Stimulated activated naive CD8-positive, alpha-beta T cell treated with anti-CD3 and anti-CD28 coated beads, Interleukin-15, amount 100 ng/mL, for 72 hours (primary cell): ENCODE results near the gene HEXD.
A peak's percentile ranks its signal among the peaks of the same experiment; 100 is the strongest.

Source experiments
- ATAC-seq: fragments of 150-1000 bp; cut with Tn5 transposase; 2 replicates; pipeline ENCODE4 v1.10.0; 2021; ENCODE audit warnings: mild to moderate bottlenecking, moderate library complexity
- DNase-seq, 2 donors: peaks; one replicate each; pipeline ENCODE4 v3.0.0; 2021 to 2022
- H3K27ac Mint-ChIP-seq, 2 donors: one replicate each; pipeline ENCODE4 v1.8.0; 2022; ENCODE audit warnings: mild to moderate bottlenecking in 2 of 2, mixed read lengths in 2 of 2, moderate library complexity in 2 of 2
- H3K27me3 Mint-ChIP-seq: one replicate; pipeline ENCODE4 v1.8.0; 2022; ENCODE audit warnings: mixed read lengths
- H3K4me1 Mint-ChIP-seq: one replicate; pipeline ENCODE4 v1.8.0; 2022; ENCODE audit warnings: mild to moderate bottlenecking, mixed read lengths
- H3K4me3 Mint-ChIP-seq, 2 donors: one replicate each; pipeline ENCODE4 v1.8.0; 2022; ENCODE audit warnings: mild to moderate bottlenecking in 2 of 2, mixed read lengths in 2 of 2, moderate library complexity in 1 of 2
- H3K9me3 Mint-ChIP-seq, 2 donors: one replicate each; pipeline ENCODE4 v1.8.0; 2022; ENCODE audit warnings: mixed read lengths in 2 of 2

HEXD gene

GRCh38 chr17:82437325-82437668, 19.1 kb downstream of the HEXD start:
- DNase-seq (no peak), ATAC-seq (no peak)
- peak overlapping the region in 1 of 2 donors; percentile 30 for H3K27ac Mint-ChIP-seq
- H3K4me1 Mint-ChIP-seq = peaks cover 27% of the 10 kb centered on the region
- no peak overlapping the region for H3K4me3 Mint-ChIP-seq
- H3K27me3 Mint-ChIP-seq = no peaks in the 10 kb centered on the region
- H3K9me3 Mint-ChIP-seq = no peaks in the 10 kb centered on the region

- DNase-seq (no peak), ATAC-seq (no peak)
- no peaks in the 10 kb centered on the region for H3K27me3 Mint-ChIP-seq
- H3K27ac Mint-ChIP-seq = no peak overlapping the region
- H3K9me3 Mint-ChIP-seq = no peaks in the 10 kb centered on the region
- H3K4me1 Mint-ChIP-seq = peaks cover 35% of the 10 kb centered on the region
- no peak overlapping the region for H3K4me3 Mint-ChIP-seq
Observed at GRCh38 chr17:82438401-82439193, 20.4 kb downstream of the HEXD start.

DNA sequence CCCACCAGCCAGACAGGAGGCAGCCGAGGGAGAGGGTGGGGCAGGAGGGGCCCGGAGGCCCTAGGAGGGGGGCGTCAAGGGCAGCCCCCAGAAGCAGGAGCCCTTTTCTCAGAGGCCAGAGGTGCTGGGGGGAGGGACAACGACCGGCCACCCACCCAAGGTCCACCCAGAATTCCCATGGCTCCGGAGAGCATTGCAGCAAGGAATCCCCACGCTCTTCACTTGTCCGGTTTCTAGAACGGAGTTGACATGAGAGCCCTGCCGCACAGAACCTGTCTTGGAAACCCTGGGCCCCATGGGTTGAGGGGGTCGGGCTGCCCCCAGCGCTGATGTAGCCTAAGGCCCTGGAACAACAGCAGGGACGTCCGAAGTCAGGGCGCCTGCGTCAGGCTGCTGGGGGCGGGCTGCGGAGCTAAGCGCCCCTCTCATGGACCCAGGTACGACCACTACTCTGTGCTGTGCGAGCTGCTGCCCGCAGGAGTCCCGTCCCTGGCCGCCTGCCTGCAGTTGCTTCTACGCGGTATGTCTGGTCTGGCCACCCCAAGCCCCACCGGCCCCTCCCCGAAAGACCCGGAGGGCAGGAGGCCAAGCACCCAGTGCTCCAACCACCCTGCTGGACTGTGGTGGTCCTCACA, 21.2 kb downstream of the HEXD start:
- Mint-ChIP-seq H3K27ac (peak overlapping the region in 1 of 2 donors; percentile 74), H3K9me3 (no peaks in the 10 kb centered on the region), H3K4me3 (no peak overlapping the region), H3K4me1 (peaks cover 28% of the 10 kb centered on the region), H3K27me3 (no peaks in the 10 kb centered on the region)
- ATAC-seq = peak; percentile 15
- no peak for DNase-seq

- ATAC-seq (peak; percentile 3), DNase-seq (no peak)
- H3K4me3 Mint-ChIP-seq = no peak overlapping the region
- no peaks in the 10 kb centered on the region for H3K27me3 Mint-ChIP-seq
- peak overlapping the region in 1 of 2 donors; percentile 74 for H3K27ac Mint-ChIP-seq
- peaks cover 22% of the 10 kb centered on the region for H3K4me1 Mint-ChIP-seq
- H3K9me3 Mint-ChIP-seq = no peaks in the 10 kb centered on the region
Observed at GRCh38 chr17:82439829-82440365, 21.8 kb downstream of the HEXD start.

DNA sequence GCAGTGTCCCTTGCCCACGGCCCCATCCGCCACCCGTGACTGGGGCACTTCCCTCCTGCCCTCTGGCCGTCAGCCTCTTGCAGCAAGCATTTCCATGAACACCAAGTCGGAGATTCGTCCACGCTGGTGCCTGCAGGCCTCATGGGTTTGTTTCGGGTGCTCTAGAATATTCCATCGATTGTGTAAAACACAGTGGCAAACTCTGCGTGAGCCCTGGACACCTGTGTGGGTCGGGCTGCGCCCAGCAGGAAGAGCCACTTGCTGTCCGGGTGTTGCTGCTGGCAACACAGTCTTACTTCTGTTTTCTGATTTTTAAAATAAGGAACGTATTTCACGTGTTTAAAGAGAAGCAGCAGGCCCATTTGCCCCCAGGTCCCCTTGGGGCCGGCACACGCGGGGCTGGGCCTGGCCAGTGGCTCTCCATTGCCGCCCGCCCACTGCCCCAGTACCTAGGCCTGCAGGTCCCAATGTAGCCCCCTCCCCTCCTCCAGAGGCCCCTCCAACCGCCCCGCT, 22.4 kb downstream of the HEXD start:
- peaks cover 16% of the 10 kb centered on the region for H3K4me1 Mint-ChIP-seq
- ATAC-seq = no peak
- H3K27me3 Mint-ChIP-seq = no peaks in the 10 kb centered on the region
- H3K4me3 Mint-ChIP-seq = no peak overlapping the region
- no peaks in the 10 kb centered on the region for H3K9me3 Mint-ChIP-seq
- DNase-seq = no peak
- H3K27ac Mint-ChIP-seq = peak overlapping the region; percentile 52 to 76

DNA sequence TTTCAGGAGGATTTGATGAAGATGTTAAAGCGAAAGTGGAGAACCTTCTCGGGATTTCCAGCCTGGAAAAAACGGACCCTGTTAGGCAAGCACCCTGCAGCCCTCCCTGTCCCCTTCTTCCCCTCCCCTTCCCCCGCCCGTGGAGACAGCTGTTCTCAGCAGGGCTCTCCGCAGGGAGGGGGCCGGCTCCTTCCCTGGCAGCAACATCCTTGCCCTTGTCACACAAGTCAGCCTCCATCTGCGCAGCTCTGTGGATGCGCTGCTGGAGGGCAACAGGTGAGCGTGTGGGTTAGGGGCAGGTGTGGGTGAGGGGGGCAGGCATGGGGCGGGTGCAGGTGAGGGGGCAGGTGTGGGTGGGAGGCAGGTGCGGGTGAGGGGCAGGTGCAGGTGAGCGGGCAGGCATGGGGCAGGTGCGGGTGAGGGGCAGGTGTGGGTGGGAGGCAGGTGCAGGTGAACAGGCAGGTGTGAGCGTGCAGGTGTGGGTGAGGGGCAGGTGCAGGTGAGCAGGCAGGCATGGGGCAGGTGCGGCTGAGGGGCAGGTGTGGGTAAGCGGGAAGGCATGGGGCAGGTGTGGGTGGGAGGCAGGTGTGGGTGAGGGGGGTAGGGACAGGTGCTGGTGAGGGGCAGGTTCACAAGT, 23.0 kb downstream of the HEXD start:
- H3K9me3 Mint-ChIP-seq = no peaks in the 10 kb centered on the region
- H3K27me3 Mint-ChIP-seq = no peaks in the 10 kb centered on the region
- DNase-seq = no peak
- peaks cover 22% of the 10 kb centered on the region for H3K4me1 Mint-ChIP-seq
- peak; percentile 11 for ATAC-seq
- no peak overlapping the region for H3K4me3 Mint-ChIP-seq
- H3K27ac Mint-ChIP-seq = no peak overlapping the region

DNA sequence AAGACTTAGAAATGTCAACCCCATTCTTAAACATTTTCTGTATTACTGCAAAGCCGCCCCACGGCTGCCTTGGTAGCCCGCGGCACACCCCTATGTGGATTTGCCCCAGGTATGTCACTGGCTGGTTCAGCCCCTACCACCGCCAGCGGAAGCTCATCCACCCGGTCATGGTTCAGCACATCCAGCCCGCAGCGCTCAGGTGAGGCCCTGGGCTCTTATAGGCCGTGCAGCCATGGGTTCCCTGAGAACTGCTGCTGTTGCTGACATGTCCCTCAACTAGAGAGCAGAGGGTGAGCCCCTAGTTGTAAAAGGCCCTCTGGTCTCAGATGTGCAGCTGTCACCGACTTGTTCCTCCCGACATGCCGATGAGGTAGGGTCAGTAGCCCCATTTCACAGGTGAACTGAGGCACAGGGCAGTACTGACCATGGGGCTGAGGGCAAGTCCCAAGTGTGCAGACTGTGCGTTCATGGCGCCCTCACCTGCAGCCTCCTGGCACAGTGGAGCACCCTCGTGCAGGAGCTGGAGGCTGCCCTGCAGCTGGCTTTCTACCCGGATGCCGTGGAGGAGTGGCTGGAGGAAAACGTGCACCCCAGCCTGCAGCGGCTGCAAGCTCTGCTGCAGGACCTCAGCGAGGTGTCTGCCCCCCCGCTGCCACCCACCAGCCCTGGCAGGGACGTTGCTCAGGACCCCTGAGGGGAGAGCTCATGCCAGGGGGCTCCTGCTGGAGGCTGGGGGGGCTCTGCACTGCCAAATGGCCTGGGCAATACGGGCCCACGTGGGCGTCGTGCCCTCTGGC, 23.7 kb downstream of the HEXD start:
- DNase-seq (no peak), ATAC-seq (no peak)
- H3K27ac Mint-ChIP-seq = no peak overlapping the region
- no peaks in the 10 kb centered on the region for H3K9me3 Mint-ChIP-seq
- peaks cover 30% of the 10 kb centered on the region for H3K4me1 Mint-ChIP-seq
- H3K27me3 Mint-ChIP-seq = no peaks in the 10 kb centered on the region
- H3K4me3 Mint-ChIP-seq = no peak overlapping the region

DNA sequence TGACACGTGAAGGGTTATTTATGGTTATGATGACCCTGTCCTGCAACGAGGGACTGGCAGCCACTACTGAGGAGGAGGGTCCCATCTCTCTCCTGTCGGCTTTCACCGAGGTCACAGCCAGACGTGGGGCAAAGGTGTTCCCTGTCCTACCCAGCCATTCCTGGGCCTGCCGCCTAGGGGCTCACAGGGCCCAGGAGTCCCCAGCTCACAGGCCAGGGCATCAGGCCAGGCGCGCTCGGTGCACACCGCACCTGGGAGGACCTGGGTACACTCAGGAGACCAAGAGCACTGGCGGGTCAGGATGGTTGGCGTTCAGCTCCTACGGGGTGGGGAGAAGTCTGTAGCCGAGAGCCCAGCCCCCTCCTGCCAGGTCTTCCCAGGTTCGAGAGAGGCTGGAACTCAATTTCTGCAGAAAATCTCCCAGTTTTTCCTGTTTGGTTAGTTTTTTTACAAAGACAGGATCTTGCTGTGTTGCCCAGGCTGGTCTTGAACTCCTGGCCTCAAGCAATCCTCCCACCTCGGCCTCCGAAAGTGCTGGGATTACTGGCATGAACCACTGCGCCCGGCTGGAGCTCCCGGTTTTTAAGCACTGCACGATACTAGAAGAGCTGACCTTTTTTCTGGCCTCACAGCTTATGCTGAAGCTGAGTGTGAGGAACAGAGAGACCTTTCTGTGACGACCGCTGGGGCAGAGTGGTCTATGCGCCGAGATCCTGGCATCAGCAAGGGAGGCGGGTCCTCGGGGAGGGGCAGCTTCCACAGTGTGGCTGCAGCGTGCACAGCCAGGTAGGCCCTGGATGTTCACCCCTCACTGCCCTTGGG, 24.7 kb downstream of the HEXD start:
- Mint-ChIP-seq H3K4me3 (no peak overlapping the region), H3K27me3 (no peaks in the 10 kb centered on the region), H3K9me3 (no peaks in the 10 kb centered on the region), H3K27ac (peak overlapping the region in 1 of 2 donors; percentile 42), H3K4me1 (peaks cover 39% of the 10 kb centered on the region)
- DNase-seq (no peak), ATAC-seq (no peak)

DNA sequence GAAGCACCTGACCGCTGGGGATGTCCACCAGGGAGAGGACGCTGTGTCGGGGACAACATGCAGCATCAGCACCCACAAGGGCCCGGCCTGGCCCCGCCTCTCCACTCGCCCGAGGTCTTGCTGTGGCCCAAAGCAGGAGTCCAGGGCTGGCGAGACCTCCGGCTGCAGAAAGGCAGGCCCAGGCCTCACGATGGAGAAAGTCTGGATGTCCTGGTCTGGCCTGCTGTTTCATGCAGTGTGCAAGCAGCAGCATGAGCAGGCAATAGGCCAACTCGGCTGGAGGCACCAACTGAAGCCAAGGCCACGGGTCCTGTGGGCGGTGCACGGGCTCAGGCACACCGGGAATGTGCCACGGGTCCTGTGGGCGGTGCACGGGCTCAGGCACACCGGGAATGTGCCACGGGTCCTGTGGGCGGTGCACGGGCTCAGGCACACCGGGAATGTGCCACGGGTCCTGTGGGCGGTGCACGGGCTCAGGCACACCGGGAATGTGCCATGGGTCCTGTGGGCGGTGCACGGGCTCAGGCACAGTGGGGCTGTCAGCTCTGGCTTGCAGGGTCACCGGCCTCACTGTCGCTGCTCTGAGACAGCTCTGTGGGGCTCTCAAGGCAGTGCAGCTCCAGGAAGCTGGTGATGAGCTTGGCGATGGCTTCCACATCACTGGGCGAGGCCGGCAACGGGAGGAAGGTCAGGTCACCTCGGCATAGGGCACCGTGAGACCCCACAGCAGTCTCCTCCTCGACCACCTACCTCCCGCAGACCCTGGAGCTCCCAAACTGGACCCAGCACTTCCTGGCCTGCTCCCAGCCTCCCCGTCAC, 25.5 kb downstream of the HEXD start:
- DNase-seq = no peak

GRCh38 chr17:82444284-82444893, 26.2 kb downstream of the HEXD start:
- H3K27me3 Mint-ChIP-seq = no peaks in the 10 kb centered on the region
- ATAC-seq = no peak
- no peak overlapping the region for H3K4me3 Mint-ChIP-seq
- DNase-seq = no peak
- H3K27ac Mint-ChIP-seq = no peak overlapping the region
- peaks cover 45% of the 10 kb centered on the region for H3K4me1 Mint-ChIP-seq
- H3K9me3 Mint-ChIP-seq = no peaks in the 10 kb centered on the region

More for the DNA sequence above, 25.5 kb downstream of the HEXD start:
- Mint-ChIP-seq H3K27ac (peak overlapping the region in 1 of 2 donors; percentile 42), H3K4me1 (peaks cover 41% of the 10 kb centered on the region), H3K27me3 (no peaks in the 10 kb centered on the region), H3K9me3 (no peaks in the 10 kb centered on the region), H3K4me3 (no peak overlapping the region)
- ATAC-seq = no peak

GRCh38 chr17:82444941-82445521, 26.9 kb downstream of the HEXD start:
- no peaks in the 10 kb centered on the region for H3K9me3 Mint-ChIP-seq
- ATAC-seq (no peak), DNase-seq (no peak)
- no peak overlapping the region for H3K4me3 Mint-ChIP-seq
- H3K27ac Mint-ChIP-seq = no peak overlapping the region
- no peaks in the 10 kb centered on the region for H3K27me3 Mint-ChIP-seq
- peaks cover 49% of the 10 kb centered on the region for H3K4me1 Mint-ChIP-seq

- no peak for ATAC-seq
- H3K9me3 Mint-ChIP-seq = no peaks in the 10 kb centered on the region
- no peak for DNase-seq
- peaks cover 46% of the 10 kb centered on the region for H3K4me1 Mint-ChIP-seq
- no peak overlapping the region for H3K4me3 Mint-ChIP-seq
- no peaks in the 10 kb centered on the region for H3K27me3 Mint-ChIP-seq
- H3K27ac Mint-ChIP-seq = peak overlapping the region in 1 of 2 donors; percentile 88
Observed at GRCh38 chr17:82445542-82445941, 27.4 kb downstream of the HEXD start.

- Mint-ChIP-seq H3K27me3 (no peaks in the 10 kb centered on the region), H3K4me1 (peaks cover 45% of the 10 kb centered on the region), H3K4me3 (no peak overlapping the region), H3K27ac (peak overlapping the region; percentile 52 to 88), H3K9me3 (no peaks in the 10 kb centered on the region)
- ATAC-seq (no peak), DNase-seq (no peak)
Observed at GRCh38 chr17:82446124-82446523, 28.0 kb downstream of the HEXD start.
